NCI-H2196 treated with DMSO at 0.1 percent for 48 hours (cell line): ENCODE measurements around the gene PC.
"Not testable (repeated sequence)": the region's sequence is repeated elsewhere in the genome, so short reads cannot be mapped to it uniquely, and the experiment has no call there.

Experiments
- DNase-seq: peaks from one replicate; lab custom pipeline; 2025; ENCODE audit not compliant: unreplicated experiment; lab: John Stamatoyannopoulos, UW

PC gene

DNA sequence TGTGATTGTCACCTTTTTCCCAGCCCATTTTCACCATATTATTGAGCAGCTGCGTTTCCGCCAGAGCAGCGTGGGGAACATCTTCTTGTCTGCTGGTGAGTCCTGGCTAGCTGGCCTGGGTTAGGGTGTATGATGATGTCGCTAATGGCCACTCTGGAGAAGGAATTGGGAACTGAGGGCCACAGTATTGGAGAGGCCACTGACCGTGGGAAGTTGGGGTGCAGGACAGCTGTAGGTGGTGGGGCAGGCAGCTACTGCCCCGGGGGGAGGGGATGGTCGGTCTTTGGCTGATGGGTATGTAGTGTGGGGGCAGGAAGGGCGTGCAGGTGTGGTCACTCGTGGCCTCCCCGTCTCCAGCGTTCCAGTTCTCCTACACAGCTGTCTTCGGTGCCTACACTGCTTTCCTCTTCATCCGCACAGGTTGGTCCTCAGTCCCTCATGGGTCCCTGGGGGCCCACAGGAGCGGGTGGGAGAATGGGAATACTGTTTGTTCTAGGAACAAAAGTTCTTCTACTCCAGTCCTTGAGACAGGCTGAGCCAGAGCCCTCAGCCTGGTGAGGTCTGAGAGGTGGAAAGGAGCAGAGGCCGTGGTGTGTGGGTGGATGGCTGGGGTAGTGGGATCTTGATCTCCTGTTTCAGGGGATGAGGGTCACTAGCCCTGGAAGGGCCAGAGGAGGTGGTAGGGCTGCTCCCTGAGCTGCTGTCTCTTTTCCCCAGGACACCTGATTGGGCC lies 112.9 kb downstream of the PC start:
- no peak for DNase-seq

DNA sequence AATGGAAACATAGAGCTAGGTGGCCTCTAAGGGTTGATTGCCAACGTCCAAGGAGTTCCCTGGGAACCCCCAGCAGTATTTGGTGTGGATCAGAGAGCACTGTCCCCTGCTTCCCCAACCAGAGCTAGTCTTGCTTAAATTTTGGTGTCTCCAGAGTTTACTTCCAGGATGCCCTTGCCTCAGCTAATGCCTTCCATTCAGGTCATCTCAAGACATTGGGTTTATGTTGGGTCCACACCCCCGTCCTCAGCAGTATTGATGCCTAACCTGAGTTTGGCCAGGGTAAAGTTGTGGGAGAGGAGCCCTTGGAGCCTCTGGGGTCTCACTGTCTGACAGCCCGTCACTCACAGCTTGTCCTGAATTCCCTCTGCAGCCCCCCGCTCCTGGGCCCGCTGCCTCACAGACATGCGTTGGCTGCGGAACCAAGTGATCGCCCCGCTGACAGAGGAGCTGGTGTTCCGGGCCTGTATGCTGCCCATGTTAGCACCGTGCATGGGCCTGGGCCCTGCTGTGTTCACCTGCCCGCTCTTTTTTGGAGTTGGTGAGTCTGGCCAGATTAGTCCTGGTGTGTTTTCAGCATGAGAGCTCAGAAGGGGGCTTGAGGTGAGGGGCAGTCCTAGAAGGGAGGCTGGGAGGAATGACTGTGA lies 113.6 kb downstream of the PC start:
- DNase-seq, result no peak

- no peak for DNase-seq
Measured at GRCh38 chr11:66843776-66844495, 114.2 kb downstream of the PC start.

GRCh38 chr11:66842896-66843775 lies 115.0 kb downstream of the PC start, which contains the start of gene RCE1:
Gene RCE1 (plus strand): TSS chr11:66843441. CDS start chr11:66843456, 15 bp downstream.
- DNase-seq, result peak; percentile 65

- no peak for DNase-seq
Measured at GRCh38 chr11:66842501-66842895, 115.7 kb downstream of the PC start.

DNA sequence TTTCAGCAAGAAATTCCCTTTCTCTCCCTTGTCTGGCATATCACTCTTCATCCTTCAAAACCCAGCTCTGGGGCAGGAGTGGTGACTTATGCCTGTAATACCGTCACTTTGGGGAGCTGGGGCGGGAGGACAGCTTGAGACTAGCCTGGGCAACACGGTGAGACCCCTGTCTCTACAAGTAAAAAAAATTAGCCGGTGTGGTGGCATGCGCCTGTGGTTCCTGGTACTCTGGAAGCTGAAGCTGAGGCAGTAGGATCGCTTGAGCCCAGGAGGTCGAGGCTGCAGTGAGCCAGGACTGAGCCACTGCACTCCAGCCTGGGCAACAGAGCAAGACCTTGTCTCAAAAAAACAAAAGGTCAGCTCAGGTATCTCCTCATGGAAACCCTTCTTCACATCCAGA lies 116.3 kb downstream of the PC start:
- no peak for DNase-seq

DNA sequence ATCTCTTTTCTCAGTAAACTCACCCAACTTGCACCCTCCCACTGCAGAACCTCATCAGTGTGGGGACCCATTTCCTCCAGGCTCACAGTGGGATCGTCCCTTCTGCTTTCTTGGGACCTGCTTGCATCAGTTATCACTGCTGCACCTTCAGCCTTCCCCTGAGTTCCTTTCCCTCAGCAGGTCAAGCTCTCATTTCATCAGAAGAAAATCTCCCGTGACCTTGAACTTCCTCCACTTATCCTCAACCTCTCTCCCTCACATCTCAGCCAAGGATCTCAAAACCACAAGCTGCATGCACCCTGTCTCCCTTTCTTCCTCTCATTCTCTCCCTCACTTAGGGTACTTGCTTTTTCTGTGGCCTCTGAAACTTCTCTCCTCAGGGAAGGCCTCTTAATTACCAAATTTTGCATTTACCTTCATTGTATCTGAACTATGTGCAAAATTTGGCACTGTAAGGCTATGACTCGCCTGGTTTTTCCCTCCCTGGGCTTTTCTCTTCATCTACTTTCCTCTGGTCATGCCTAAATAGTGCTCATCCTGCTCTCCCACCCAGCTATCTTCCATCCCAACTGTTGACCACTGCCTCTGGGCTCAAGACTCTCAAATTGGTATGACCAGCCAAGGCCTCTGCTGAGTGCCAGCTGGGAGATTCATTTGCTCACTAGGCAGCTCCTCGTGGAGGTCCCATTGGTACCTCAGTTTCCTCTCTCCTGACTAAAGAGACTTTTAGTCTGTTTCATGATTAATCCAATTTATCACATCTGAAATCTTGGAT lies 117.7 kb downstream of the PC start:
- DNase-seq, result no peak

DNA sequence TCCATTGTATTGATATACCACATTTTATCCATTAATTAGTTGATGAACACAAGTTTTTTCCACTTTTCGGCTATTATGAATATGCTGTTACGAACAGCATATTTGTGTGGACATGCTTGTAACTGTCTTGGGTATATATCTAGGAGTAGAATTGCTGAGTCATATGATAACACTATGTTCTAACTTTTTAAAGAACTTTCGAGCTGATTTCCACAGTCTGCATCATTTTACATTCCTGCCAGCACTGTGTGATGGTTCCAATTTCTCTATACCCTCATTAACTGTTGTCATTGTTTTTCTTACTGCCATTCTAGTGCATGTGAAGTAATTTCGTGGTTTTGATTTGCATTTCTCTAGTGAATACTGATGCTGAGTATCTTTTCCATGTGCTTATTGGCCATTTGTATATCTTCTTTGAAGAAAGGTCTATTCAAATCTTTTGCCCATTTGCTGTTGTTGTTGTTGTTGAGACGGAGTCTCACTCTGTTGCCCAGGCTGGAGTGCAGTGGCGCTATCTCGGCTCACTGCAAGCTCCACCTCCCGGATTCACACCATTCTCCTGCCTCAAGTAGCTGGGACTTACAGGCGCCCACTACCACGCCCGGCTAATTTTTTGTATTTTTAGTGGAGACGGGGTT lies 122.3 kb downstream of the PC start:
- DNase-seq, result no peak

GRCh38 chr11:66834943-66835342 lies 123.2 kb downstream of the PC start:
- DNase-seq, result no peak

- no peak for DNase-seq
Measured at GRCh38 chr11:66834539-66834845, 123.7 kb downstream of the PC start.

- DNase-seq, result not testable (repeated sequence)
Measured at GRCh38 chr11:66824573-66824972, 133.6 kb downstream of the PC start.

DNA sequence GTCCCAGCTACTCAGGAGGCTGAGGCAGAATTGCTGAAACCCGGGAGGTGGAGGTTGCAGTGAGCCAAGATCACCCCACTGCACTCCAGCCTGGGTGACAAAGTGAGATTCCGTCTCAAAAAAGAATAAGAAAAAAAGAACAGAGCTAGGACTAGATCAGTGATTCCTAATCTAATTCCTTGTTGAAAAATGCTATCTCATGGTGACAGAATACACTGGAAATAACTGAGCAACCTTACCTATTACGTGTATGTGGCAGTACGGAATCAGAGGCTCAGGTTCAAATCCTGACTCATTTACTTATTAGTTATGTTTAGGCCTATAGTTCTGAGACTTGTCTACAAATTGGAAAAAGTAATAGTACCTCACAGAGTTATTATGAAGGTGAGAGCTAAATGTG lies 134.5 kb downstream of the PC start:
- no peak for DNase-seq

GRCh38 chr11:66820901-66821300 lies 137.3 kb downstream of the PC start:
- DNase-seq, result no peak

DNA sequence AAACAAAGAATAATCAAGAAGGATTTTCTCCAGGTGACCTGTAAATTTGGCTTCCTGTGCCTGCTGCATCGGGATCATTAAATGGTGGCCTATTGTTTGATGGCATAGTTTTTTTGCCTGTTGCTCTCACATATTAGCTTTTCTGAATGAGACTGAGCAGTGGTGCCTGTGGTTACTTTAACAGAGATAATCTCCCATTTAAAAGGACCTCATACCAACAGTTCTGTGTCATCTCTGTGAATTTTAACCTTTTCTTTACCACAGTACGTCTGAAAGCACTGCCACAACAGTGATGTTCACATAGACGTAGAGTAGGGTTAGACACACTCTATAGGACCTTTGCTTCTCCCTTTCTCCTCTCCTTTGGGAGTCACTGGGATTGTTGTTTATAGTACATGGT lies 137.8 kb downstream of the PC start:
- DNase-seq, result no peak

DNA sequence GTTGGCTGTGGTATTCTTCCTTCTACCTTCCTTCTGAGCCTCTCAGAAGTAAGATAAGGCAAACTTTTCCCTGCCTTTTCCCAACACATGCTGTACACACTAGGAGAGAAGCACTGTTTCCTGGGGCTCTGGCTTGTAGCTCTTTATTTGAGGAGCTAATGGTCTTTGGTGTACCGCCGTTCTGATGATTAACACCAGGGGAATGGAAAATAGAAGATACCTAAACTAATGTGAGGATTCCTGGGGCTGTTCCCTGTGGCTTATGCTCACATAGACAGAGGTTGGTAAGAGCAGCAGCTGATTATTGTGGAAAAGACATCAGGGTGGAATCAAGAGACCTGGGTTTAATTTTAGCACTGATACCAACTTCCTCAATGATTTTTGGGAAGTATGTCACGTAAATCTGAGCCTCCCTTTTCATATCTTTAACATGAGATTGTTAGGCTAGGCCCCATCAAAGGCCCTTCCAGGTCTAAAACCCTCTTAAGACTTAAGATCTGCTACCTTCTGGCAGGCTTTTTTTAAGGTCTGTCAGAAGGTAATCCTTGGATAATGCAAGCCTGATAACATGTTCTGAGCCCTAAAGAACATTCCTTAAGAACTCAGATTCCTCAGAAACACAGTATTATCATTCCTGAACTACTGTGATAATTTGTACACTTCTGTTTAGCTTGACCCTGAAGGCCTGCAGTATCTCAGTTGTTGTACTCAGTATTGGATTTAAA lies 139.8 kb downstream of the PC start:
- no peak for DNase-seq

DNA sequence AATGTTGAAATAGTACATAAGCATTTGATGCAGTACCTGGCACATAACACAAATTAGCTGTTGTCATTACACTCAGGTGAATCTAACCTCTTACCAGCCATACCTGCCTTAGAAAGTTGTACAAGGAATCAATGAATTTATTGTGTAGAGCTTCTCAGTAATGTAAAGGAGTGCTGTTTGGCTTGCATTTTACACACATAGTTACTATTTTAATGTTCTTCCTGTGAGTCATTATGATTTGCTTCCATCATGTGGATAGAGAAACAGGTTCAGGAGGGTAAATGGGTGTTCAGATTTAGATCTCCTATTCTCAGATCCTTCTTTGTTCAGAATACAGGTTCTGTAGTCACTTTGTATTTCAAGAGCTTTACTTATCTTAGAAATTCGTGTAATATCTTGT lies 142.5 kb downstream of the PC start:
- no peak for DNase-seq

GRCh38 chr11:66814678-66815077 lies 143.5 kb downstream of the PC start:
- DNase-seq, result no peak

DNA sequence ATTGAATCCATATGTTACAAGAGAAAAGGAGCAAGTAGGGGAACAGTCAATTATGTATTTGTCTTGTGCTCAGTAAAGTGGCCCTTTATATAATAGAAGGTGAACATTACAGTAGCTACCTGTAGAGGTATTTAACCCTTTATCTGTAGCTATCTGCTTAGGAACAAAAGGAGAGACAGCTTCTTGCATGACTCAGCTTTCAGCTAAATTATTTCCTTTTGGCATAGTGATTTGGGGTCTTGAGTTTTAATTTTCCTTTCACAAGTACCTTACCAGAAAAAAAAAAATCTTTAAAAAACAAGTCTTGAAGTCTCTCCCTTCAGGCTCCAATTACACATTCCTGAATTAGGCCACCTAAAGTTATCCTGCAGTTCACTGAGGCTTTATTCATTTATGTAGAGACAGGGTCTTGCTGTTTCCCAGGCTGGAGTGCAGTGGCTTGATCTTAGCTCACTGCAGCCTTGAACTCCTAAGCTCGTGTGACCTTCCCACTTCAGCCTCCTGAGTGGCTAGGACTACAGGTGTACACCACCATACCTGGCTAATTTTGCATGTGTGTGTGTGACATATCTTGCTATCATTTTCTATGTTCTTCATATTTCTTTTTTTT lies 147.5 kb downstream of the PC start:
- no peak for DNase-seq

DNA sequence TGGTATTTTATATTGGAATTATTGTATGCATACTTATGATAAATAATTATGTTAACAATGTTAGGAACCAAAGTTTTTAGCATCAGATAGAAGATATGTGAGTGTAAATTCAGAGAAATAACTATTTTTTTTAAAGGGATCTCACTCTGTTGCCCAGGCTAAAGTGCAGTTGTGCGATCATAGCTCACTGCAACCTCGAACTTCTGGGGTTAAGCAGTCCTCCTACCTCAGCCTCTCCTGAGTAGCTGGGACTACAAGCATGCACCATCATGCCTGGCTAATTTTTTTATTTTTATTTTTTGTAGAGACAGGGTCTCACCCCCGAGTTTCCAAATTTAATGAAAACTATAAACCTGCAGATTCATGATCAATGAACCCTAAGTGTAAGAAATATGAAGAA lies 148.6 kb downstream of the PC start:
- no peak for DNase-seq
